SH-SY5Y (cell line): ENCODE results near the gene COL9A3.

Experiments used
- GATA2 ChIP-seq: IDR thresholded peaks from 2 replicates; pipeline ENCODE4 v1.6.1; 2011; ENCODE audit warnings: mild to moderate bottlenecking, low read depth, low read length
- GATA3 ChIP-seq: IDR thresholded peaks from 2 replicates; pipeline ENCODE4 v1.6.1; 2011; ENCODE audit warnings: low read depth, mild to moderate bottlenecking, low read length, moderate library complexity

DNA sequence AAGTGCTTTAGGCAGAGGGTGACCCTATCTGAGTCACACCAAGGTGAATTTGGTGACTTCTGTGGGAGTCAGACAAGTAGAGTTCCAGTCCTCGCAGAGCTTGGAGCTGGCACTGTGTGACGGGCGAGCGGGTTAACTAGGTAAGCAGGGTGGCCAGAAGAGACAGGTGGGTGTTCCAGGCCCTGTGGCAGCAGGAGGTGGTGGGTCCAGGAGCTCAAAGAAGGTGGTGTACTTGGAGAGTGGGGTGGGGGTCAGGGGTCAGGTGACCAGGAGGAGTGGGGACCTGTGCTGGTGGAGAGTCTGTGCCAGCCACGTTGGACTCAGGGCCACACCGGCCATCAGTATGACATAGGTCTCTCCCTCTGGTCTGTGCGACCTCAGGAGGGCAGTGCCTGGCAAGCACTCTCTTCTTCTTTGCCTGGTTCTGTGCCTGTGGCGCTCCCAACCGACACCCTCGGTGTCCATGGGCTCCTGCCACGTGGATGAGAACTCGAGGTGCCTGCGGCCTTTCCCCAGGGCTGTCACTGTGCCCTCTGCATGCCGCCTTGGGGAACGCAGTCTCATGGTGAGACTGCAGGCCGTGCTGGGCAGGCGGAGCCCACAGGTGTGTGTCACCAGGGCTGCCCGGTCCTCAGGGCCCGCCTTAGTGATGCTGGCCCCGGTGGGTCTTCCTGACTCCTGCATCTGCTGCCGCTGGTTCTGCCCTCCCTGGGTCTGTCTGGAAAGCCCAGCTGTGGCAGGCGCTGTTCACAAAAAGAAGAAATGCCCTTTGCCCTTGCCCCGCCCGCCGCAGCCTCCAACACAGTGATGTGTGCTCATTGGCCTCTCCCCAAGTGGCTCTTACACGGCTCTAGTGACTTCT is 18.9 kb upstream of the COL9A3 start:
- TF ChIP-seq GATA3 (no peak), GATA2 (no peak)
